Naive B cell (primary cell): ENCODE results near the gene CNTN4. TPM values are rescaled to one million over a fixed set of nuclear protein-coding genes. Genes with fewer than 3 reads are reported as not detected.

ENCODE experiments used
- ATAC-seq, 2 donors: fragments of 150-1000 bp; cut with Tn5 transposase; 2 replicates each; pipeline ENCODE4 v1.10.0; 2021; ENCODE audit warnings: low read depth in 2 of 2, mild to moderate bottlenecking in 2 of 2, moderate library complexity in 2 of 2
- DNase-seq: peaks from one replicate; pipeline ENCODE4 v3.0.0; 2022
- H3K27ac Mint-ChIP-seq, 6 donors: one replicate each; pipeline ENCODE4 v1.8.0; 2020 to 2022; ENCODE audit warnings: mild to moderate bottlenecking in 6 of 6, mixed read lengths in 6 of 6, moderate library complexity in 5 of 6, inconsistent platforms in 2 of 6
- H3K27me3 Mint-ChIP-seq, 3 donors: one replicate each; pipeline ENCODE4 v1.8.0; 2021 to 2022; ENCODE audit warnings: mixed read lengths in 3 of 3, mild to moderate bottlenecking in 1 of 3
- H3K36me3 Mint-ChIP-seq, 2 donors: one replicate each; pipeline ENCODE4 v1.8.0; 2020 to 2022; ENCODE audit warnings: mixed read lengths in 2 of 2, inconsistent platforms in 1 of 2, mild to moderate bottlenecking in 1 of 2
- H3K4me1 Mint-ChIP-seq, 3 donors: one replicate each; pipeline ENCODE4 v1.8.0; 2020 to 2022; ENCODE audit warnings: mixed read lengths in 3 of 3, inconsistent platforms in 1 of 3, mild to moderate bottlenecking in 1 of 3, moderate library complexity in 1 of 3
- H3K4me3 Mint-ChIP-seq, 8 donors: one replicate each; pipeline ENCODE4 v1.8.0; 2020 to 2022; ENCODE audit warnings: mild to moderate bottlenecking in 8 of 8, mixed read lengths in 8 of 8, moderate library complexity in 8 of 8, inconsistent platforms in 2 of 8
- H3K9me3 Mint-ChIP-seq, 7 donors: one replicate each; pipeline ENCODE4 v1.8.0; 2020 to 2022; ENCODE audit warnings: mixed read lengths in 7 of 7, mild to moderate bottlenecking in 5 of 7, inconsistent platforms in 2 of 7, moderate library complexity in 1 of 7
- polyA plus RNA-seq, 6 donors: library from polyadenylated mRNA; unstranded; fragments of 300-500 nt; fragmentation: Illumina TruSeq; gene quantifications; one replicate each; pipeline ENCODE4 v1.2.3, GENCODE V29; 2021; ENCODE audit warnings: low read depth in 6 of 6

Gene CNTN4
- polyA plus RNA-seq, 6 donors from 2014 or later: not detected

- peaks cover 0 to 8% of the 10 kb centered on the region in 2 donors for H3K36me3 Mint-ChIP-seq
- peak overlapping the region in 6 of 8 donors; percentile 23 to 79 (median 36) for H3K4me3 Mint-ChIP-seq
- H3K9me3 Mint-ChIP-seq: peaks cover 0 to 9% (median 0%) of the 10 kb centered on the region in 7 donors
- ATAC-seq (no peak), DNase-seq (no peak)
- peaks cover 54 to 58% (median 54%) of the 10 kb centered on the region in 3 donors for H3K27me3 Mint-ChIP-seq
- peak overlapping the region in 1 of 6 donors; percentile 17 for H3K27ac Mint-ChIP-seq
- H3K4me1 Mint-ChIP-seq: peaks cover 0 to 10% (median 8%) of the 10 kb centered on the region in 3 donors
Observed at GRCh38 chr3:2099779-2100191, 1.1 kb downstream of the CNTN4 start.

DNA sequence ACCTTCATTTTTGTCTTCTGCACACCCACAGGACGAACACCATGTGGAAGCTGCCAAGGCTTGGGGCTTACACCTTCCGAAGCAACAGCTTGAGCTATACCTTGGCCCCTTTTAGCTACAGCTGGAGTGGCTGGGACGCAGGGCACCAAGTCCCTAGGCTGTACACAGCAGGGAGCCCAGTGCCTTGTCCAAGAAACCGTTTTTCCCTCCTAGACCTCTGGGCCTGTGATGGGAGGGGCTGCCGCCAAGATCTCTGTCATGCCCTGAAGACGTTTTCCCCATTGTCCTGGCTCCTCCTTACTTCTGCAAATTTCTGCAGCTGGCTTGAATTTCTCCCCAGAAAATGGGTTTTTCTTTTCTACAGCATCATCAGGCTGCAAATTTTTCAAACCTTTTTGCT, 7.8 kb downstream of the CNTN4 start:
- no peaks in the 10 kb centered on the region for H3K4me1 Mint-ChIP-seq
- no peaks in the 10 kb centered on the region for H3K36me3 Mint-ChIP-seq

GRCh38 chr3:2110597-2111117, 12.0 kb downstream of the CNTN4 start:
- Mint-ChIP-seq H3K27ac (no peak overlapping the region), H3K4me1 (no peaks in the 10 kb centered on the region), H3K27me3 (peaks cover 0 to 4% (median 0%) of the 10 kb centered on the region in 3 donors), H3K36me3 (no peaks in the 10 kb centered on the region), H3K4me3 (no peak overlapping the region), H3K9me3 (peaks cover 4 to 19% (median 8%) of the 10 kb centered on the region in 7 donors)
- ATAC-seq (no peak), DNase-seq (no peak)

More for the DNA sequence above, 7.8 kb downstream of the CNTN4 start:
- no peak for ATAC-seq
- Mint-ChIP-seq H3K27ac (no peak overlapping the region), H3K27me3 (peaks cover 5 to 18% (median 8%) of the 10 kb centered on the region in 3 donors), H3K4me3 (no peak overlapping the region), H3K9me3 (peaks cover 0 to 23% (median 9%) of the 10 kb centered on the region in 7 donors)
- DNase-seq: no peak

DNA sequence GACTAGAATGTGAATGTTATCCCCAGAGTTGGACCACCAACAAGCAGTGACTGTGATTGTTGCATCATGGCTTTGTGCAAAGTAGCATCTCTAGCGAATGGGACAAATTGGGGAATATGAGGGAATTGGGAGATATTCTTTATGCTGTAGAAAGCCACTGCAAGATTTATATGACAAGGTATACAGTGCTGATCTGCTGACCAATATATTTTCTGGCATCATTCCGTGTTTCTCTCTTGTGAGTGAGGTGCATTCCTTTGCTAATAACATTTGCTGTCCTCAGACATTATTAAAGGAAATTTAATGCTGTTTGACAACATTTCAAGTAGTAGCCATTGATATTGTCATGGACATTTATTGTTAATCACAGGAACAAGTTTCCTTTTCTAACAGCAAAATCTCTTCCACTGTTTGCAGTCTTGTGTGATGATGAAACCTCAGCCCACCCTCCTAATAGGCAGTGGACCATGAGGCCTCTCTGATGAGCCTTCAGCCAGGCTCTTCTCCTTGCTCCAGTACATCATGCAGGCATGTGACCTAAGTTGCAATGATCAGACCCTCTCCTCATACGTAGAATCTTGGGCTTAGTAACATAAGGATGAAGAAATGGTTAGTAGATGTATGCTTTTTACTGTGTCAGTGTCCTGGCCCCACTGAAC, 16.1 kb downstream of the CNTN4 start:
- DNase-seq (no peak), ATAC-seq (no peak)
- Mint-ChIP-seq H3K4me1 (no peaks in the 10 kb centered on the region), H3K4me3 (no peak overlapping the region), H3K36me3 (no peaks in the 10 kb centered on the region), H3K9me3 (peaks cover 0 to 5% (median 0%) of the 10 kb centered on the region in 7 donors), H3K27me3 (peaks cover 0 to 4% (median 0%) of the 10 kb centered on the region in 3 donors), H3K27ac (no peak overlapping the region)

- no peak for ATAC-seq
- Mint-ChIP-seq H3K27me3 (no peaks in the 10 kb centered on the region), H3K27ac (no peak overlapping the region), H3K4me1 (no peaks in the 10 kb centered on the region), H3K9me3 (peaks cover 0 to 11% (median 0%) of the 10 kb centered on the region in 7 donors), H3K36me3 (no peaks in the 10 kb centered on the region), H3K4me3 (no peak overlapping the region)
- DNase-seq: no peak
Observed at GRCh38 chr3:2130726-2131125, 32.1 kb downstream of the CNTN4 start.

DNA sequence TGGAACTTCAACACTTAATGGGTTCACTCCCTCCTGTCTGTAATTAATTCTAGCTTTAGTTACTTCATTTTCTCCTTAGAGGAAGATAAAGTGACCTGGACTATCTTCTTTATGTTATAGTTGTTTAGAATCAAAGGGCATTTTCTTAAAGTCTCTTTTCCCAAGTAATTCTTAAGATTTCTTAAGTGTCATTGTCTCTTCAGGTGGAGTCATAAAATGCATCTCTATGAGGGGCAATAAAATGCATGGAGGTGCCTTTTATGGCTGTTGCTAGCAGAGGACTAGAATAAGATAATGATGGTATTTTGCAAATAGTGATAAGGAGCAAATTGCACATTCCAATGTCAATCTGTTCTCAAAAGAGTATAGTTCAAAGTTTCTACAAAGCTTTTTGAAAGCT, 34.5 kb downstream of the CNTN4 start:
- H3K27me3 Mint-ChIP-seq: no peaks in the 10 kb centered on the region
- no peaks in the 10 kb centered on the region for H3K36me3 Mint-ChIP-seq
- no peaks in the 10 kb centered on the region for H3K4me1 Mint-ChIP-seq
- no peak for DNase-seq
- no peak overlapping the region for H3K27ac Mint-ChIP-seq
- H3K4me3 Mint-ChIP-seq: no peak overlapping the region
- H3K9me3 Mint-ChIP-seq: peaks cover 0 to 15% (median 3%) of the 10 kb centered on the region in 7 donors
- ATAC-seq: no peak

- H3K4me3 Mint-ChIP-seq: no peak overlapping the region
- H3K27ac Mint-ChIP-seq: no peak overlapping the region
- ATAC-seq: no peak
Observed at GRCh38 chr3:2137651-2138050, 39.0 kb downstream of the CNTN4 start.

GRCh38 chr3:2141482-2141881, 42.8 kb downstream of the CNTN4 start:
- Mint-ChIP-seq H3K9me3 (peaks cover 1 to 17% (median 10%) of the 10 kb centered on the region in 7 donors), H3K4me3 (no peak overlapping the region), H3K4me1 (no peaks in the 10 kb centered on the region), H3K27me3 (no peaks in the 10 kb centered on the region), H3K36me3 (no peaks in the 10 kb centered on the region), H3K27ac (no peak overlapping the region)
- ATAC-seq (no peak), DNase-seq (no peak)

More at GRCh38 chr3:2137651-2138050, 39.0 kb downstream of the CNTN4 start:
- Mint-ChIP-seq H3K27me3 (no peaks in the 10 kb centered on the region), H3K36me3 (no peaks in the 10 kb centered on the region), H3K4me1 (no peaks in the 10 kb centered on the region), H3K9me3 (peaks cover 3 to 17% (median 12%) of the 10 kb centered on the region in 7 donors)
- DNase-seq: no peak

DNA sequence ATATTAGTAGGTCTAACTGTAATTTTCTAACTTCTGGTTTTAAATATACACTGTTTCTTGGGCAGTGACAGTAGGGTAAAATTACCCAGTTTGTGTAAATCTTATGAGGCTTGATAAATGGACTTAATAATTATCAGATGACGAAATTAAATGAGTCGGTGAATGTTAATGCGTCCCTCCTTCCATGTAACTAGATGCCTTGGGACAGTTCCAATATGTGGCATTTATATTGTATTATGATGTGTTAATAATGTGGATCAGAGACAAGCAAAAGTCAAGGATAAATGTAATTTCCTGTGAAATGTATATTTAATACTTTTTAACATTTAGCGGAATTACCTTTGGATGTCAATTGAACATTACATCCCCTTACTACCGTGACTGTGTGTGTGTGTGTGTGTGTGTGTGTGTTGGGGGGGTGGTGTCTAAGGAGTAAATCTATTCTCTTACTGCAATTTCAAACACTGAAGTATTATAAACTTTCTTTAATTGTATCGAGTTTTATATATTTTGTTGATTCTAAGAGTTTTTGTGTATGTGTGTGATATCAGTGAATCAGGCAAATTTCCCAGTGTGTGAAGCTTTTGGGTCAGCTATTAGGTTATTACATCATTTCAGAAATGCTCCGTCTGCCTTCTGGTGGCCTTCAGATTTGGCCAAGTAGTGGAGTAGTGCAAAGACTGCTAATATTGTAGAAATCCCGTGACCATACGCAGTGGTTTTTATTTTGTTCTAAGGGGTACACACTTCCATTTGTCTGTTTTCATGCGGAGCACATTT, 50.1 kb downstream of the CNTN4 start:
- H3K4me1 Mint-ChIP-seq: no peaks in the 10 kb centered on the region
- H3K4me3 Mint-ChIP-seq: no peak overlapping the region
- ATAC-seq: no peak
- DNase-seq: no peak
- H3K27ac Mint-ChIP-seq: no peak overlapping the region
- H3K36me3 Mint-ChIP-seq: no peaks in the 10 kb centered on the region
- no peaks in the 10 kb centered on the region for H3K27me3 Mint-ChIP-seq
- H3K9me3 Mint-ChIP-seq: peaks cover 0 to 8% (median 0%) of the 10 kb centered on the region in 7 donors

GRCh38 chr3:2153053-2153452, 54.4 kb downstream of the CNTN4 start:
- no peak overlapping the region for H3K4me3 Mint-ChIP-seq
- H3K9me3 Mint-ChIP-seq: peaks cover 0 to 3% (median 0%) of the 10 kb centered on the region in 7 donors

DNA sequence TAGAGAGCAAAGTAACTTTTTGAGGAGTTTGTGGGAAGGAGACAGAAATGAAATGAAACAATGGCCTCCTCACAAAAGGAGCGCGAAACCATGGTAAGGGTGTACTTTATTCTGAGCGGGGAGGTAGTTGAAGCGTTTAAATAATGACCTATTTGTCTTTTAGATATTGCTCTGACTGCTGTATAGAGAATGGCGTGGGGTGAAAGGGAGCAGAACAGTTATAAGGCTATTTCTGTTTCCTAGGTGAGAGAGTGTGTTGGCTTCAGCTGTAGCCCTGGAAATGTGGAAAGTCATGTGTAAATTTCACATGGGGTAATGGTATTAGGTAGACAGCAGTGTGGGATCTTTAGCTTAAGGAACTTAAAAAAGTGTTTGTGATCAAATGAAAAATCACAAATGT, 54.9 kb downstream of the CNTN4 start:
- no peak overlapping the region for H3K27ac Mint-ChIP-seq
- ATAC-seq (no peak), DNase-seq (no peak)
- no peak overlapping the region for H3K4me3 Mint-ChIP-seq
- no peaks in the 10 kb centered on the region for H3K36me3 Mint-ChIP-seq
- H3K4me1 Mint-ChIP-seq: no peaks in the 10 kb centered on the region
- no peaks in the 10 kb centered on the region for H3K27me3 Mint-ChIP-seq
- peaks cover 0 to 3% (median 0%) of the 10 kb centered on the region in 7 donors for H3K9me3 Mint-ChIP-seq

More at GRCh38 chr3:2153053-2153452, 54.4 kb downstream of the CNTN4 start:
- Mint-ChIP-seq H3K4me1 (no peaks in the 10 kb centered on the region), H3K27me3 (no peaks in the 10 kb centered on the region), H3K27ac (no peak overlapping the region), H3K36me3 (no peaks in the 10 kb centered on the region)
- no peak for ATAC-seq
- no peak for DNase-seq

DNA sequence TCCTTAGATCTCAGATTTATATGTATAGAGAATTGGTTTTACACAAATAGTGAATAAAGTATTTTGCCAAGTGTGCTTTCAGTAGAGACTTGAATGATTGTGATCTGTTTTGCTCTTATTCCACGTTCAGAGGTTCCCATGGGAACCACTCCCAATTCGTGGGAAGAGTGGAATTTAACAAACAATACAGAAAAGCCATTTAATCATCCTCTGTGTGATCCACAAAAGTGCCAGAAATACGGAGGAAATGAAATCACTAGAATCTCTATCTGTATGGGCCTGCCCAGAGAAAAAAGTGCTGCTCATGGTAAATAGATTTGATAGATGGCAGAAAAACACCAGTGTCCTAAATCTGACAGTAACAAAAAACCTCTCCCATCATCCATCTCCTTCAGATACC, 56.0 kb downstream of the CNTN4 start:
- DNase-seq (no peak), ATAC-seq (no peak)
- H3K27me3 Mint-ChIP-seq: no peaks in the 10 kb centered on the region
- no peaks in the 10 kb centered on the region for H3K4me1 Mint-ChIP-seq
- no peaks in the 10 kb centered on the region for H3K36me3 Mint-ChIP-seq
- no peak overlapping the region for H3K4me3 Mint-ChIP-seq
- peaks cover 0 to 3% (median 0%) of the 10 kb centered on the region in 7 donors for H3K9me3 Mint-ChIP-seq
- H3K27ac Mint-ChIP-seq: no peak overlapping the region

- Mint-ChIP-seq H3K27me3 (no peaks in the 10 kb centered on the region), H3K27ac (no peak overlapping the region), H3K36me3 (no peaks in the 10 kb centered on the region), H3K4me3 (no peak overlapping the region), H3K4me1 (no peaks in the 10 kb centered on the region), H3K9me3 (peaks cover 0 to 3% (median 0%) of the 10 kb centered on the region in 7 donors)
- DNase-seq (no peak), ATAC-seq (no peak)
Observed at GRCh38 chr3:2156244-2156847, 57.7 kb downstream of the CNTN4 start.
